SK-N-SH treated with all-trans-retinoic acid at 6 μM for 48 hours (cell line): ENCODE data around the gene SMIM22.

ENCODE experiments used
- ATAC-seq: fragments of 200-7000 bp; cut with Tn5 transposase; 3 replicates; pipeline ENCODE4 v1.9.1; 2020; ENCODE audit warnings: mild to moderate bottlenecking, moderate library complexity
- ARNTL ChIP-seq: fragments of 450-650 bp; formaldehyde crosslinking; IDR thresholded peaks from 2 replicates; pipeline ENCODE4 v1.5.0; 2020; ENCODE audit warnings: low read depth, mild to moderate bottlenecking, moderate library complexity, borderline replicate concordance
- BACH2 ChIP-seq: fragments of 250-450 bp; sonication (Bioruptor Pico); IDR thresholded peaks from 2 replicates; pipeline ENCODE4 v1.9.0; 2021; ENCODE audit warnings: mild to moderate bottlenecking, borderline replicate concordance
- CSDC2 ChIP-seq: fragments of 250-450 bp; sonication (Bioruptor Pico); IDR thresholded peaks from 2 replicates; pipeline ENCODE4 v1.5.0; 2020; ENCODE audit warnings: mild to moderate bottlenecking, moderate library complexity
- ESRRG ChIP-seq: fragments of 250-450 bp; sonication (Bioruptor Pico); IDR thresholded peaks from 2 replicates; pipeline ENCODE4 v1.6.1; 2021; ENCODE audit warnings: mild to moderate bottlenecking
- GLIS3 ChIP-seq: fragments of 250-450 bp; sonication (Bioruptor Pico); IDR thresholded peaks from 2 replicates; pipeline ENCODE4 v1.5.0; 2020; ENCODE audit warnings: mild to moderate bottlenecking, moderate library complexity
- OSR1 ChIP-seq: fragments of 250-450 bp; sonication (Bioruptor Pico); IDR thresholded peaks from 2 replicates; pipeline ENCODE4 v1.8.0; 2022; ENCODE audit warnings: moderate library complexity, mild to moderate bottlenecking, inconsistent platforms
- RARB ChIP-seq: fragments of 250-450 bp; sonication (Bioruptor Pico); IDR thresholded peaks from 2 replicates; pipeline ENCODE4 v1.8.0; 2021; ENCODE audit warnings: mild to moderate bottlenecking, moderate library complexity
- SNAI2 ChIP-seq: fragments of 250-450 bp; sonication (Bioruptor Pico); IDR thresholded peaks from 2 replicates; pipeline ENCODE4 v1.5.0; 2020; ENCODE audit warnings: mild to moderate bottlenecking, moderate library complexity
- TCF4 ChIP-seq: fragments of 250-450 bp; sonication (Bioruptor Pico); IDR thresholded peaks from 2 replicates; pipeline ENCODE4 v1.8.0; 2021; ENCODE audit warnings: mild to moderate bottlenecking, moderate library complexity, borderline replicate concordance
- TOX ChIP-seq: fragments of 250-450 bp; sonication (Bioruptor Pico); IDR thresholded peaks from 2 replicates; pipeline ENCODE4 v1.8.0; 2021; ENCODE audit warnings: mild to moderate bottlenecking, moderate library complexity, borderline replicate concordance
- ZC3H10 ChIP-seq: fragments of 250-450 bp; sonication (Bioruptor Pico); IDR thresholded peaks from 2 replicates; pipeline ENCODE4 v1.5.1; 2021; ENCODE audit warnings: mild to moderate bottlenecking, moderate library complexity
- ZFP30 ChIP-seq: fragments of 450-650 bp; formaldehyde crosslinking; IDR thresholded peaks from 2 replicates; pipeline ENCODE4 v1.5.0; 2022; ENCODE audit warnings: mild to moderate bottlenecking, moderate library complexity
- ZNF565 ChIP-seq: fragments of 450-650 bp; formaldehyde crosslinking; conservative IDR thresholded peaks from 2 replicates; pipeline ENCODE4 v1.5.0; 2020; ENCODE audit warnings: low read depth, mild to moderate bottlenecking, moderate library complexity
- ZNF70 ChIP-seq: fragments of 450-650 bp; formaldehyde crosslinking; IDR thresholded peaks from 2 replicates; pipeline ENCODE4 v1.5.0; 2020; ENCODE audit warnings: mild to moderate bottlenecking, moderate library complexity
- ZNF8 ChIP-seq: fragments of 450-650 bp; formaldehyde crosslinking; IDR thresholded peaks from 2 replicates; pipeline ENCODE4 v1.5.0; 2020; ENCODE audit warnings: mild to moderate bottlenecking, moderate library complexity
- TF ChIP-seq, protein P1 (sequence below): fragments of 250-450 bp; sonication (Bioruptor Pico); IDR thresholded peaks from 2 replicates; pipeline ENCODE4 v1.5.0; 2020; ENCODE audit warnings: mild to moderate bottlenecking, moderate library complexity
- TF ChIP-seq, protein P2 (sequence below): fragments of 250-450 bp; sonication (Bioruptor Pico); IDR thresholded peaks from 2 replicates; pipeline ENCODE4 v1.8.0; 2020; ENCODE audit warnings: mild to moderate bottlenecking, moderate library complexity, borderline replicate concordance
- TF ChIP-seq, protein P3 (sequence below): fragments of 250-450 bp; sonication (Bioruptor Pico); IDR thresholded peaks from 2 replicates; pipeline ENCODE4 v1.8.0; 2021; ENCODE audit warnings: low read depth, mild to moderate bottlenecking, moderate library complexity, borderline replicate concordance
- TF ChIP-seq, protein P4 (sequence below): fragments of 250-450 bp; sonication (Bioruptor Pico); IDR thresholded peaks from 2 replicates; pipeline ENCODE4 v1.5.1; 2021; ENCODE audit warnings: mild to moderate bottlenecking, moderate library complexity

Gene SMIM22

DNA sequence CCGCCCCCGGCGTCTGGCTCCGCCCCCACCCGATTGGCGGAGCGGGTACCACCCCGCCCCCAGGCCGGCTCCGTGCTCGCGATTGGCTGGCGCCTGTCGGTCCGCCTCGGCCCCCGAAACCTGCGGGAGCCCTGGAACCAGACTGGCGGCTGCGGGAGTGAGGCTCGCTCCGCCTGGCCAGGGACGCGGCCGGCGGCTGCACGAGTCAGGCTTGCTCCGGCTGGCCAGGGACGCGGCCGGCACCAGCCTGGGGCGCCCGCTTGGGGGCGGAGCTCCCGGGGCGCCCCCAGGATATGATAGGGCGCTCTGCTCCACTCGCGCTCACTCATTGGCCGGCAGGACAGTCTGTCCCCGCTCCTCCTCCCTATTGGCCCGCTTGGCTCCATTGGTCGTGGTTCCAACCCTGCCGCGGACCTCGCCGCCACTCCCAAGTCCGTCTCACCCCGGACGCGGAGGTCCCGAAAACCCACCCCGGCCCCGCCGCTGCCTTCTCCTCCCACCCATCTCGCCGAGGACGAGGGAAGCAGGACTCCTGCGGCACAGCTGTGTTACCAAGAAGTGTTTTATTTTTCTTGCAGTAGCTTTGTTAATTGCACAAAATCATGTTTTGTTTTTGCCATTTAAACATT is 7.6 kb downstream of the SMIM22 start:
- TF ChIP-seq, protein P1, sequence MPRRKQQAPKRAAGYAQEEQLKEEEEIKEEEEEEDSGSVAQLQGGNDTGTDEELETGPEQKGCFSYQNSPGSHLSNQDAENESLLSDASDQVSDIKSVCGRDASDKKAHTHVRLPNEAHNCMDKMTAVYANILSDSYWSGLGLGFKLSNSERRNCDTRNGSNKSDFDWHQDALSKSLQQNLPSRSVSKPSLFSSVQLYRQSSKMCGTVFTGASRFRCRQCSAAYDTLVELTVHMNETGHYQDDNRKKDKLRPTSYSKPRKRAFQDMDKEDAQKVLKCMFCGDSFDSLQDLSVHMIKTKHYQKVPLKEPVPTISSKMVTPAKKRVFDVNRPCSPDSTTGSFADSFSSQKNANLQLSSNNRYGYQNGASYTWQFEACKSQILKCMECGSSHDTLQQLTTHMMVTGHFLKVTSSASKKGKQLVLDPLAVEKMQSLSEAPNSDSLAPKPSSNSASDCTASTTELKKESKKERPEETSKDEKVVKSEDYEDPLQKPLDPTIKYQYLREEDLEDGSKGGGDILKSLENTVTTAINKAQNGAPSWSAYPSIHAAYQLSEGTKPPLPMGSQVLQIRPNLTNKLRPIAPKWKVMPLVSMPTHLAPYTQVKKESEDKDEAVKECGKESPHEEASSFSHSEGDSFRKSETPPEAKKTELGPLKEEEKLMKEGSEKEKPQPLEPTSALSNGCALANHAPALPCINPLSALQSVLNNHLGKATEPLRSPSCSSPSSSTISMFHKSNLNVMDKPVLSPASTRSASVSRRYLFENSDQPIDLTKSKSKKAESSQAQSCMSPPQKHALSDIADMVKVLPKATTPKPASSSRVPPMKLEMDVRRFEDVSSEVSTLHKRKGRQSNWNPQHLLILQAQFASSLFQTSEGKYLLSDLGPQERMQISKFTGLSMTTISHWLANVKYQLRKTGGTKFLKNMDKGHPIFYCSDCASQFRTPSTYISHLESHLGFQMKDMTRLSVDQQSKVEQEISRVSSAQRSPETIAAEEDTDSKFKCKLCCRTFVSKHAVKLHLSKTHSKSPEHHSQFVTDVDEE (CRISPR knock-in tag), result no peak
- TF ChIP-seq ZFP30 (CRISPR knock-in tag), result no peak
- TF ChIP-seq, protein P2, sequence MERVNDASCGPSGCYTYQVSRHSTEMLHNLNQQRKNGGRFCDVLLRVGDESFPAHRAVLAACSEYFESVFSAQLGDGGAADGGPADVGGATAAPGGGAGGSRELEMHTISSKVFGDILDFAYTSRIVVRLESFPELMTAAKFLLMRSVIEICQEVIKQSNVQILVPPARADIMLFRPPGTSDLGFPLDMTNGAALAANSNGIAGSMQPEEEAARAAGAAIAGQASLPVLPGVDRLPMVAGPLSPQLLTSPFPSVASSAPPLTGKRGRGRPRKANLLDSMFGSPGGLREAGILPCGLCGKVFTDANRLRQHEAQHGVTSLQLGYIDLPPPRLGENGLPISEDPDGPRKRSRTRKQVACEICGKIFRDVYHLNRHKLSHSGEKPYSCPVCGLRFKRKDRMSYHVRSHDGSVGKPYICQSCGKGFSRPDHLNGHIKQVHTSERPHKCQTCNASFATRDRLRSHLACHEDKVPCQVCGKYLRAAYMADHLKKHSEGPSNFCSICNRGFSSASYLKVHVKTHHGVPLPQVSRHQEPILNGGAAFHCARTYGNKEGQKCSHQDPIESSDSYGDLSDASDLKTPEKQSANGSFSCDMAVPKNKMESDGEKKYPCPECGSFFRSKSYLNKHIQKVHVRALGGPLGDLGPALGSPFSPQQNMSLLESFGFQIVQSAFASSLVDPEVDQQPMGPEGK (CRISPR knock-in tag), result no peak
- TF ChIP-seq, protein P3, sequence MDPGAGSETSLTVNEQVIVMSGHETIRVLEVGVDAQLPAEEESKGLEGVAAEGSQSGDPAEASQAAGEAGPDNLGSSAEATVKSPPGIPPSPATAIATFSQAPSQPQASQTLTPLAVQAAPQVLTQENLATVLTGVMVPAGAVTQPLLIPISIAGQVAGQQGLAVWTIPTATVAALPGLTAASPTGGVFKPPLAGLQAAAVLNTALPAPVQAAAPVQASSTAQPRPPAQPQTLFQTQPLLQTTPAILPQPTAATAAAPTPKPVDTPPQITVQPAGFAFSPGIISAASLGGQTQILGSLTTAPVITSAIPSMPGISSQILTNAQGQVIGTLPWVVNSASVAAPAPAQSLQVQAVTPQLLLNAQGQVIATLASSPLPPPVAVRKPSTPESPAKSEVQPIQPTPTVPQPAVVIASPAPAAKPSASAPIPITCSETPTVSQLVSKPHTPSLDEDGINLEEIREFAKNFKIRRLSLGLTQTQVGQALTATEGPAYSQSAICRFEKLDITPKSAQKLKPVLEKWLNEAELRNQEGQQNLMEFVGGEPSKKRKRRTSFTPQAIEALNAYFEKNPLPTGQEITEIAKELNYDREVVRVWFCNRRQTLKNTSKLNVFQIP (CRISPR knock-in tag), result no peak
- peak; percentile 65; the same call in 1 of the 2 replicates for TF ChIP-seq GLIS3
- peak; percentile 98 for ATAC-seq

DNA sequence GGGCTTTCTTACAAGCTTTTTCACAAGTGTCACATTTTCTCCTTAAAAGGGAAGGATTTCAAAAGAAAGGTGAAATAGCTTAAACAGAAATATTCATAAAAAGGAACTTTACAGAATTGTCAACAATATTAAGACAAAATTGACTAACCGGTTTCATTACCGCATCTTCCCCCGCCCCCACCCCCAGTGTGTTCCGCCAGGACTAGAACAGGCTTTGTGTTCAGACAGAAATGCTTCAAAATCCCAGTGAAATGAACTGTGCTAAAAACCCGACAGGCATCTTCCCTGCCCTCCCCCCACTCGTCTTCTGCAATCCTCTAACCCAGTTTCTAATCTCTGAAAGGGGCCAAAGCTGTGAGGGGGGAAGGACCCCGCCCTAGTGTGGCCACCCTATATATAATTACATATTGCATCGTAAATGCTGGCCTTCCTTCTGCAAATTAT is 8.3 kb downstream of the SMIM22 start:
- TF ChIP-seq ZC3H10 (CRISPR knock-in tag), result no peak
- no peak for TF ChIP-seq RARB (CRISPR knock-in tag)
- TF ChIP-seq CSDC2, result no peak
- TF ChIP-seq, protein P3 (CRISPR knock-in tag), result no peak
- no peak for TF ChIP-seq ESRRG (CRISPR knock-in tag)
- TF ChIP-seq ZNF8, result no peak
- TF ChIP-seq, protein P2 (CRISPR knock-in tag), result no peak
- no peak for TF ChIP-seq TOX
- no peak for TF ChIP-seq TCF4 (CRISPR knock-in tag)
- TF ChIP-seq, protein P4, sequence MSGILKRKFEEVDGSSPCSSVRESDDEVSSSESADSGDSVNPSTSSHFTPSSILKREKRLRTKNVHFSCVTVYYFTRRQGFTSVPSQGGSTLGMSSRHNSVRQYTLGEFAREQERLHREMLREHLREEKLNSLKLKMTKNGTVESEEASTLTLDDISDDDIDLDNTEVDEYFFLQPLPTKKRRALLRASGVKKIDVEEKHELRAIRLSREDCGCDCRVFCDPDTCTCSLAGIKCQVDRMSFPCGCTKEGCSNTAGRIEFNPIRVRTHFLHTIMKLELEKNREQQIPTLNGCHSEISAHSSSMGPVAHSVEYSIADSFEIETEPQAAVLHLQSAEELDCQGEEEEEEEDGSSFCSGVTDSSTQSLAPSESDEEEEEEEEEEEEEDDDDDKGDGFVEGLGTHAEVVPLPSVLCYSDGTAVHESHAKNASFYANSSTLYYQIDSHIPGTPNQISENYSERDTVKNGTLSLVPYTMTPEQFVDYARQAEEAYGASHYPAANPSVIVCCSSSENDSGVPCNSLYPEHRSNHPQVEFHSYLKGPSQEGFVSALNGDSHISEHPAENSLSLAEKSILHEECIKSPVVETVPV (CRISPR knock-in tag), result no peak
- TF ChIP-seq ZNF565 (CRISPR knock-in tag), result no peak
- TF ChIP-seq SNAI2 (CRISPR knock-in tag), result no peak
- no peak for TF ChIP-seq ZNF70 (CRISPR knock-in tag)
- no peak for TF ChIP-seq ARNTL
- no peak for TF ChIP-seq BACH2 (CRISPR knock-in tag)
- TF ChIP-seq OSR1 (CRISPR knock-in tag), result no peak
- no peak for ATAC-seq
